HG03097 (cell line): Measurements from ENCODE around the gene TIMP2.

ENCODE experiments used
- ATAC-seq: cut with Tn5 transposase; IDR thresholded peaks from one replicate; pipeline ENCODE4 v1.9.1; 2021; ENCODE audit not compliant: unreplicated experiment, low FRiP score

The TIMP2 gene

DNA sequence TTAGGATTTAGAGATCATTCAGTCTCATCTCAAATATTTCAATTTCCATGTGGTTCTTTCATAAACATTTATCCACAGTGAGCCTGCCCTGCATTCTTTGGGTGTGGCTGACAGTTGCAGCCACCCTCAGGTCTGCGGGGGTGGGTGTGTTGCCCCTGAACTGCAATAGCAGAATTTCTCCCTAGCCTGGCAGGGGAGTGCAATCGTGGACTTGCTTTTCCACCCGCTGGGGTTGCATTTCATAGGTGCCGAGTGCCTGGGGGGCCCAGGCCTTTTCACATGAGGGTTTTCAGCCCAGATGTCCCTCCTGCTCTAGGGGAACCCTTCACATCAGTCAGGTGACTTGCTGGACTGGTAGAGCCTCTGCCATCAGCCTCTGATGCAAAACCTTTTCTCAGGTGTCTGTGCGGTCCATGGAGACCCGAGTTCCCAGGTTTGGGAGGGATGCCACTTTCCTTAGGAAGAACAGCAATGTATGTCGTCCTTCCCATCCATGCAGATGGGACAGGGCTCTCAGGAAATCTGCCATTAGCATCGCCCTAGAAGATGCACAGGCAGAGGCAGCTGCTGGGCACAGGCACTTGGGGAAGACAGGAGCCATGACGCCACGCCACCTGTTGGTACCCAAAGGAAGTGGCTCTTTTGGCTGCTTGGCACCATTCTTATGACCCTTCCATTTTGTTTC, 82.2 kb downstream of the TIMP2 start:
- ATAC-seq: no peak

DNA sequence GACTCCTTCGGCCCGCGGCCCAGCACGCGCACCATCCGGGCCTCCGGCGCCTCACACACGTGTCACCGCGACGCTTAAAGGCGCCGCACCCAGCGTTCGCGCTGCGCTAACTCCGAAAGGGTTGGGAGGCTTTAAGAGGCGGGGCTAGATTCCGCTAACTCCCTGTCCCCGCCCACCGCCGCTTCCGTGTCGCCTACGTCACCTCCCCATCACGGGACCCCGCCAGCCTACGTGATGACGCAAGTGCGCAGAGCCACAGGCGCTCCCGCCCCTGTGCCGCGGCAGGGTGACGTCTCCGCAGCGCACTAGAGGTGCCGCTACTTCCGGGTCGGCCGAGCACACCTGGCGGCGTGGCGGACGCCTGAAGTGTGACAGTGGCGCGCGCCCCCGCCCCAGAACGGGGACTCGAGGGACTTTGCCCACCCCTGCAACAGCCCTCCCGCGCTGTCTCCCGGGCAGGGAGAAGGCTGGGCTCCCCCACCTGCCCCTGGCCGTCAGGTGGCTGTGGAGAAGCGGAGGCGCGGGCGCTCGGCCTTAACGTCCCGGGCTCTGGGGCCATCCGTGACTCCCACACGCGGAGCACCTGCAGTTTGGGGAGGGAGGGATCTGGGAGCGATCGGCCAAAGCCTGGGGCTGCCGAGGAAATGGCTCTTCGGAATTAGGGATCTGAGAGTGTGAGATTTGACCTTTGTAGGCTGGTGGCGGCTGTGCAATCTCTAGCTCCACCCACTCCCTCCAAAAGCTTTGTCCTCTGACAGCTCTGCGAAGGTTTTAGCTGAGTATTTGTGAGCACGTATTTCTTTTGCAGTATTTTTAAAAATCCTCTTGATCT, 84.2 kb downstream of the TIMP2 start, which contains the start of gene USP36:
USP36 (minus strand) TSS at position 35 of the 832 bp plus-strand sequence. CDS start 4,451 bp downstream, outside the sequence.
- ATAC-seq: peak; percentile 87

GRCh38 chr17:78840530-78840779, 84.7 kb downstream of the TIMP2 start:
- ATAC-seq: no peak

- ATAC-seq: peak; percentile 16
Measured at GRCh38 chr17:78839762-78840529, 85.2 kb downstream of the TIMP2 start.

GRCh38 chr17:78839235-78839761, 85.9 kb downstream of the TIMP2 start:
- ATAC-seq: no peak

DNA sequence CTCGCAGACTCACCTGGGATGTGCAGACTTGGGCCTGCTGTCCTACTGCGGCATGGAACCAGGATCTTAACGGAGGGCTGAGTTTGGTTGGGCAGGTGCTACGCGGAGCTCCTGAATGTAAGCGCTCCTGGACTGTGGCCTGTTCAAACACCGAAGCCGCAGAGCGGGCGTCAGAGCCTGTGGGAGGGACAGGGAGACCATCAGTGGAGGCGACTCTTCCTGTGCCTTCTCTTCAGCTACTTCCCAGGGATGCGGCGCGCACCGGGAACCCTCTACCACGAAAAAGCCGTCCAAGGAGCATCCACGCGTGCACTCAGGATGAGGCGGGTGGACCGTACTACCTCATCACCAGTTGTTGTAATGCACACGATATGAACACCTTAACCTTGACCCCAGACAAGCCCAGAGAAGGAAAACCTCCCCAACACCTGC, 86.6 kb downstream of the TIMP2 start:
- ATAC-seq: no peak

GRCh38 chr17:78836420-78837021, 88.7 kb downstream of the TIMP2 start:
- ATAC-seq: no peak

DNA sequence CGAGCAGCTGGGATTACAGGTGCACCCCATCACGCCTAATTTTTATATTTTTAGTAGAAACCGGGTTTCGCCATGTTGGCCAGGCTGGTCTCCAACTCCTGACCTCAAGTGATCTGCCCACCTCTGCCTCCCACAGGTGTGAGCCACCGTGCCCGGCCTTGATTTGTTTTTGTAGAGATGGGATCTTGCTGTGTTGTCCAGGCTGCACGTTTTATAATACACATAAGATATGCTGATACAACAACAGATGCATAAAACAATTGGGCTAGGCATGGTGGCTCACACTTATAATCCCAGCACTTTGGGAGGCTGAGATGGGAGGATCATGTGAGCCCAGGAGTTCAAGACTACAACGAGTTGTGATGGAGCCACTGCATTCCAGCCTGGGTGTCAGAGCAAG, 90.6 kb downstream of the TIMP2 start:
- no peak for ATAC-seq

GRCh38 chr17:78832541-78832810, 92.7 kb downstream of the TIMP2 start:
- ATAC-seq: no peak

- no peak for ATAC-seq
Measured at GRCh38 chr17:78831688-78832540, 93.3 kb downstream of the TIMP2 start.

DNA sequence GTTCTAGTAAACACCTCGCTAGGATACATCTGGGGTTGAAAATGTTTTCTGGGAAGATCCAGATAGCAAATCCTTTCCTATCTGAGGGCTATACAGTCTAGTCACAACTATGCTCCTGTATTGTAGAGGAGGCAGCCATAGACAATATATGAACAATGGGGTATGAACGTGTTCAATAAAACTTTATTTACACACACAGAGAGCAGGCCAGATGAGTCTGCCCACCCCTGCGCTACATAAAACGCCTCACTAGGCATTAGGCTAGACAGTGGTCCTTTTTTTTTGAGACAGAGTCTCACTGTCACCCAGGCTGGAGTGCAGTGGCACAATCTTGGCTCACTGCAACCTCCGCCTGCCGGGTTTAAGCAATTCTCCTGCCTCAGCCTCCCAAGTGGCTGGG, 95.7 kb downstream of the TIMP2 start:
- ATAC-seq: no peak

- no peak for ATAC-seq
Measured at GRCh38 chr17:78828470-78829185, 96.6 kb downstream of the TIMP2 start.

DNA sequence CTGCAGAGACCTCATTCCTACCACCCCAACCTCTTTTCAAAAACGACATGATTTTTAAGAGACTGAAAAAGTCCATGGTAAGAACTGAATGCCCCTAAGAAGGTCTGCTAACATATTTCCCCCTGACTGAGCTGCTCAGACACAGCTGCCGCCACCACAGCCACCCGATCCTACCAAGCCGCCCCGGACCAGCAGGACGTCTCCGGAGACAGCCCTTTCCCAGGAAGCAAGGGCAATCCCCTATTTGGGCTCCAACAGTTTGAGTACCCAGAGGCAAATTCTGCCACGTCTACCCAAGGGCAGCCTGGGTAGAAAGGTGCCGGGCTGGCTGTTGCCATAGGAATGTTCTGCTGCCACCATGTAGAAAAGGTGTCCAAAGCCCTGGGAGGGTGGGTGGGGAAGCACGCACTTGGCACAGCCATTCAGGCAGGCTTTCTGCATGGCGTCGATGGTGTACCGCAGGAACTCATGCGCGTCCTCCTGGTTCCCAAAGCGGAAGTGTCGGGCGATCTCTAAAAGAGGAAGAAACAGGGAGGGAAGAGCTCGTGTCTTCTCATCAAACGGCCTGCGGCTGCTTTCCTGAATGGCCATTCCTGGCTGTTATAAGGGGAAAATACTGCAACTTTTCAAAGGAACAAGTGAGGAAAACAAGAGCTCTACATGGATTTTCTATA, 98.2 kb downstream of the TIMP2 start:
- ATAC-seq: no peak

GRCh38 chr17:78826421-78826820, 98.8 kb downstream of the TIMP2 start:
- ATAC-seq: no peak

GRCh38 chr17:78825696-78826095, 99.5 kb downstream of the TIMP2 start:
- no peak for ATAC-seq

DNA sequence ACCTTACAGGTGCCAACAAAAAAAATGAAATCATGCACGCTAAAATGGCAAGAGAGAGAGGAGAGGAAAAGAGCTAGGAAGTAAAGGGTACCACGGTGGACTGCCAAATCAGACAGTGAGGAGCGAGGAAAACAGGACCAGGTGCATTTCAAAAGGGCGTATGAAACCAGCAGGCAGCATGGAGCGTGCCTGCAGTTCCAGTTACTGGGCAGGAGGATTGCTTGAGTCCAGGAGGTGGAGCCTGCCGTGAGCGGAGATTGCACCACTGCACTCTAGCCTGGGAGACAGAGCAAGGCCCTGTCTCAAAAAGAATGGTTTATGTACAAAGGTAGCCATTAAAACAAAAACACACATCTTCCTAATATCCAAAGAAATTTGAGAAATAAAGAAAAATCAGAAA, 100.9 kb downstream of the TIMP2 start:
- no peak for ATAC-seq

- no peak for ATAC-seq
Measured at GRCh38 chr17:78823282-78824046, 101.7 kb downstream of the TIMP2 start.

GRCh38 chr17:78822552-78822951, 102.6 kb downstream of the TIMP2 start:
- no peak for ATAC-seq
